Measurements from ENCODE around the gene MEGF6. TPM values are rescaled to one million over a fixed set of nuclear protein-coding genes. Genes with fewer than 3 reads are reported as not detected.

MEGF6 gene
- total RNA-seq, 1 donor from 2014 or later = 9.3 TPM

- no peak for DNase-seq (ENCODE audit: low spot score)
- intact Hi-C loops (cut with DNase I) = loop anchor here (1.0 to 2.0 kb wide), 2 partner anchors 31 to 166 kb away; no protein-coding TSS in a partner anchor
These were observed 158.5 kb downstream of the MEGF6 start for GRCh38 chr1:3452866-3453175.

DNA sequence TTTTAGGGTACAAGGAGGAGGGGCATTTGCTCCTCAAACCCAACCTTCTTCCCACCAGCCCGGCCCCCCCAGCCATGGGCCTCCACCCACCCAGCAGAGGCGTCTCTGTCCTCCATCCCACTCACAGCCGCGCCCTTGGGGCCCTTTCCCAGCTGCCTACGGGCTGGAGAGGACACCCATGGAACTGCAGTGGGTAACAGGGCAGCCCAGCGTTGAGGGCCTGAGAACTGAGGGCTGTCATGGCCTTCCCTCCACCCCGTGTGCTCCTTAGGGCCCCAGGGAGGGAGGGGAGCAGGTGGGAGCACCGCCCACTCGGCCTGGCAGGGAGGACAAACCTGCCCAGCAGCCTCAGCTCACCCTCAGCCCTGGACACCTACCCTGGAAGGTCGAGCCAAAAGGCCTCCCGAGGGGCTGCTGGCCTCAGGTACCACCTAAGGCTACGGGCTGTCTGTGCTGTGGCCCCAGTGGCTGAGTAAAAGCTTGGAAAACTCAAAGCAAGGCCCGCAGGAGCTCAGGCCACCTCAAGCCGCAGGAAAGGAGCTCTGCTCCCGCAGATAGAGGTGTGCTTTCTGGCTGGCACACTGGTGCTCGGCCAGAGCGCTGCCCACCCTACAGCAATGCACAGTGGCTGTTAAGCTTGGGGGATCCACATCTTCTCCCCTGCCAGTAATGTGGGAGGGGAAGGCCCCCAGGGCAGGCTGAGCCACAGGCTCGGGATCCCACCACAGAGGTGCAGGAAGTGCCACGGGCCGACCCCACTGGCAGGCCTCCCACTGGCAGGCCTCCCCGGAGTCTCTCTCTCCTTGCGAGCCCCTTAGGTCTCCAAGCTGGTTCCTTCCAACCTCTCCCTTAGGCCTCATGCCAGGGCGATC is 159.1 kb downstream of the MEGF6 start:
- no peak for DNase-seq (ENCODE audit: low spot score)

GRCh38 chr1:3450983-3451382 is 160.3 kb downstream of the MEGF6 start:
- intact Hi-C loops (cut with DNase I) = no loop called here
- no peak for DNase-seq (ENCODE audit: low spot score)

More for the DNA sequence above, 159.1 kb downstream of the MEGF6 start:
- intact Hi-C loops (cut with DNase I) = loop anchor here (2.0 kb wide), 1 partner anchor 167 kb away; no protein-coding TSS in a partner anchor

DNA sequence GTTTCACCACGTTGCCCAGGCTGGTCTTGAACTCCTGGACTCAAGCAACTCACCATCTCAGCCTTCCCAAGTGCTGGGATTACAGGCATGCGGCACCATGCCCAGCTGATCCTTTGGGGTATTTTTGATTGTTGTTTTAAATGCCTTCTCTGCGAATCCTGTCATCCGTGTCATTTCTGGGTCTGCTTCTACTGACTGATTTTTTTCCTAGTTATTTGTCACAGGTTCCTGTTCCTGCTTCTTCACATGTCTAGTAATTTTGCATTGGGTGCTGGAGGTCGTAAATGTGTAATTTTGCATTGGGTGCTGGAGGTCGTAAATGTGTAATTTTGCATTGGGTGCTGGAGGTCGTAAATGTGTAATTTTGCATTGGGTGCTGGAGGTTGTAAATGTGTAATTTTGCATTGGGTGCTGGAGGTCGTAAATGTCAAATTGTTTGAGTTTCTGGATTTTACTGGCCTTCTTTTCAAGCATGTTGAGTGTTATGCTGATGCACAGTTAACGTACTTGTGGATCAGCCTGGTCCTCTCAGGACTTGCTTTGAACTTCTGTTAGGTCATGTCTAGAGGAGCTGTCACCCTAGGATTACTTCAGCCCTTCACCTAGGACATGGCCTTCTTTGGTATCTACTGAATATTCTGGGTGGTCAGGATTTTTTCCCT is 161.0 kb downstream of the MEGF6 start:
- no peak for DNase-seq (ENCODE audit: low spot score)
- intact Hi-C loops (cut with DNase I) = no loop called here

- DNase-seq (ENCODE audit: low spot score) = no peak
- intact Hi-C loops (cut with DNase I) = no loop called here
These were observed 166.6 kb downstream of the MEGF6 start for GRCh38 chr1:3444736-3445135.

DNA sequence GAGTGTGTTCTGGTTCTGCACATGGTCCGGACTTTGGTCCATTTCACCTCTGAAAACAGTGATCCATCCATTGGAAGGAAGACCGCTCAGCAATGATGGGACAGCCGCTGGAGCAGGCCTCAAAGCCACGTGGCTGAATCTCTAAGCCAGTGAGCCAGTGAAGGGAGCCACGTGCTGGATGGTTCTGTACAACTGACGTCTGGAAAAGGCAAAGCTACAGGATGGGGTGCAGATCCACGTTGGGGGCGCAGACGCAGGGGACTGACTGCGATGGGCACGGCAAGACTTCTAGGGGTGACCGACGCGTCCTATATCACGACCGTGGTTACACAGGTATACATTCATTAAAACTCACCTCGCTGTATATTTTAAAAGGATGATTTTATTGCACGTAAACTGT is 167.0 kb downstream of the MEGF6 start:
- DNase-seq (ENCODE audit: low spot score) = no peak
- intact Hi-C loops (cut with DNase I) = no loop called here

- intact Hi-C loops (cut with DNase I) = no loop called here
- DNase-seq (ENCODE audit: low spot score) = no peak
These were observed 167.5 kb downstream of the MEGF6 start for GRCh38 chr1:3443807-3444206.

DNA sequence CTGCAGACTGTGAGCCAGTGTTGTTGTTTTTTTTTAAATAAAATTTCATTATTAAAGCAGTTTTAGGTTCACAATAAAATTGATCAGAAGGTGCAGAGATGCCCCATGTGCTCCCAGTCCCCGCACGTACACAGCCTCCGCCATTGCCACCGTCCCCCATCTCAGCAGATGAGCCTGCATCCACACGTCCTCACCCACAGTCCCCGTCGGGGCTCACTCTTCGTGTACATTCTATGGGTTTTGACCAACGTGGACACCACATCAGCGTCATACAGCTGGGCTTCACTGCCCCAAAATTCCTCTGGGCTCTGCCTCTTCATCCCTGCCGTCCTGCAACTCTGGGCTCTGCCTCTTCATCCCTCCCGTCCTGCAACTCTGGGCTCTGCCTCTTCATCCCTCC is 168.4 kb downstream of the MEGF6 start:
- intact Hi-C loops (cut with DNase I) = no loop called here
- DNase-seq (ENCODE audit: low spot score) = no peak

GRCh38 chr1:3442331-3442730 is 169.0 kb downstream of the MEGF6 start:
- no peak for DNase-seq (ENCODE audit: low spot score)
- intact Hi-C loops (cut with DNase I) = no loop called here

GRCh38 chr1:3441880-3442279 is 169.4 kb downstream of the MEGF6 start:
- intact Hi-C loops (cut with DNase I) = no loop called here
- DNase-seq (ENCODE audit: low spot score) = no peak

DNA sequence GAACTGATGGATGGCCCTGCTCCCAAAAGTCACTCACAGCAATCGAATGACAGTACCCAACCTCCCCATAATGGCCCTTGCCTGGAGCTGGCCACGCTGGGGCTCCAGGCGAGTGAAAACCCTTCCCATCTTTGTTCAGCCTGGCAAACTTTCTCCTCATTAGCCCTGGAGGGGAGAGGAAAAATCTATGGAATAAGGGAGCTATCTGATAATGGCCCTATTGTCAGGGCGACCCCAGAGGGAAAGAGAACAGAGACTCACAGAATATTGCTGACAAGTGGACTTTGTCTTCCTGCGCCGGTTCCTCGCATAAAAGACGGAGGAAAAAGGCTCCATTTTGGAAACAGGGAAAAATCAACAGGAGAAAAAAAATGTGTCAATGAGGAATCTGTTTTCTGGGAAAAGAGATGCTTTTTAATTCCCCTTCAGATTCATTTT is 169.9 kb downstream of the MEGF6 start:
- DNase-seq (ENCODE audit: low spot score) = no peak
- intact Hi-C loops (cut with DNase I) = no loop called here

DNA sequence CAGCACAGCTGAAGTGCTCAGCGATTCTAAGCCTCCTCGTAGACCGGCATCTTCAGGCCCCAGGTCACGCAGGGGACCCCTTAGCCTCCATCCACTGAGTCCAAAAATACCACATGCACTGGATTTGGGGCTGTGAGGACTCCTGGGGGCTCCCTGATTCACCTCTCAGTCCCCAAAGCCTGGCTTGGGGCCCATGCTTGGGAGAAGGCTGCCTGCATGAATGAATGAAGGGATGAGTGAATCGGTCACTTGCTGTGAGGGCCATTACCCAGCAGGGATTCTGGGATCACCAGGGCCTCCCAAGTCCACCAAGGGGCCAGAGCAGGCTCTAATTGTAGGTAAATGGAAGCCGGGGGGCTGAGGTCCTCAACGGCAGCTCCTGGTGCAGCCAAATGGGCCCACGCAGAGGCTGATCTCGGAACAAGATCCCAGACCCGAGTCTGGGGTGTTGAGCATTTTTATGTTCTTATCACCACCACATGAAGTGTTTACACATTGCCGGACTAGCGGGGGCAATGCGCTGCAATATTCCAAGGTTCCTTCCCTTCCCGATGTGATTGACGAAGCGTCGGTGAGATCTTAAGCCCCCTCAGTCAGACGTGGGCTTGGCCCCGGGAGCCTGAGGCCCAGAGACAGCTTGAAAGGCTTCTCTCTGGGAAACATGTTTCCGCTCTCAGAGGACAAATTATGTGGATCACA is 170.4 kb downstream of the MEGF6 start:
- intact Hi-C loops (cut with DNase I) = no loop called here
- DNase-seq (ENCODE audit: low spot score) = no peak

DNA sequence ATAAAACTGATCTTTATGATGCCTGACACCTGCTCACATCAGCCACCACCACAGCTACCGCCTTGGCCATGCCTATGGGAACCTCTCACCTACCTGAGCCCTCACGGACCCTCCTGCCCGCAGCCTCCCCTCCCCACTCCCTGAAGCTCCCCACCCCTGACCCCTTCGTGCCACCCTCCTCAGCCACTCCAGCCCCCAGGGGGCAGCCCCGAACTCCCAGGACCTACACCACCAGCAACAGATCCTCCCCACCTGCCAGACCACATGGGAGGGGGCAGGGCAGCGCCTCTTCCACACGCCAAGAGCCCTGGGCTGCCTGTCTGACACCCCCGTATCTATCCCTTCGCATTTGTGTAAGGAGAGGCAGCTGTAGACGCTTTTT is 171.0 kb downstream of the MEGF6 start:
- no peak for DNase-seq (ENCODE audit: low spot score)

More for the DNA sequence above, 171.0 kb downstream of the MEGF6 start:
- intact Hi-C loops (cut with DNase I) = no loop called here

Small RNAs within 50 kb of the gene (microRNA-seq; reads per million reads assigned to microRNA genes)
- gene MIR551A = not detected

Other genes with a start within 250 kb of the MEGF6 start
- gene ARHGEF16, start 156.8 kb downstream of the MEGF6 start, total RNA-seq = 0.57 TPM
- gene TPRG1L, start 13.5 kb upstream of the MEGF6 start, total RNA-seq = 44.3 TPM
- gene WRAP73, start 38.6 kb upstream of the MEGF6 start, total RNA-seq = 14.3 TPM
- 0.30 TPM for gene TP73, start 41.0 kb upstream of the MEGF6 start, total RNA-seq
- gene CCDC27, start 140.9 kb upstream of the MEGF6 start, total RNA-seq = not detected
- 8.0 TPM for gene SMIM1, start 161.2 kb upstream of the MEGF6 start, total RNA-seq
- 63.1 TPM for gene LRRC47, start 185.0 kb upstream of the MEGF6 start, total RNA-seq
- 32.0 TPM for gene CEP104, start 245.7 kb upstream of the MEGF6 start, total RNA-seq
- 2.9 TPM for gene DFFB, start 246.0 kb upstream of the MEGF6 start, total RNA-seq

Data from cardiac septum (tissue), 1 donor.